HTR-8/SVneo (cell line): ENCODE measurements around the gene USP6NL.
A peak's percentile ranks its signal among the peaks of the same experiment; 100 is the strongest.

Experiments
- DNase-seq: peaks from one replicate; pipeline ENCODE4 v3.0.0; 2011; ENCODE audit warnings: low spot score, mixed read lengths; ENCODE audit not compliant: insufficient read length
- FAIRE-seq: peaks from 2 replicates; lab custom pipeline; 2011; peaks lifted over from hg19 to GRCh38; lab: Jason Lieb, UNC

The USP6NL gene

DNA sequence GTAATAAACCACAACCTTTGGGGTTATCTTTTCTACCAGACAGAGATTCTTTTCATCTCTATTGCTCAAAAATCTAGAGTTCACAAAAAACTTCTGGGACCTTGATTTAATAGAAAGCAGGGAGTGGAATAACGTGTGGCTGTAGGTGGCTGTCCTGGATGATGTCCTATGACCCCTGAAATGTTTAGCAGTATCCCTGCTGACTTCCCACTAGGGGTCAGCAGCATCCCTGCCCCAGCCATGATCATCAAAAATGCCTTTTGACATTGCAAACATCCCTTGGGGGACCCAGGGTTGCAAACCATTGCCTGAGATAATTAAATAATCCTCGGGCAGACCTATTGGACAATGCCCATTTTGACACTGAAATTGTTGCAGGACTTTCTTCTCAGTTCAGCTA lies 177.1 kb downstream of the USP6NL start:
- no peak for DNase-seq
- no peak for FAIRE-seq

DNA sequence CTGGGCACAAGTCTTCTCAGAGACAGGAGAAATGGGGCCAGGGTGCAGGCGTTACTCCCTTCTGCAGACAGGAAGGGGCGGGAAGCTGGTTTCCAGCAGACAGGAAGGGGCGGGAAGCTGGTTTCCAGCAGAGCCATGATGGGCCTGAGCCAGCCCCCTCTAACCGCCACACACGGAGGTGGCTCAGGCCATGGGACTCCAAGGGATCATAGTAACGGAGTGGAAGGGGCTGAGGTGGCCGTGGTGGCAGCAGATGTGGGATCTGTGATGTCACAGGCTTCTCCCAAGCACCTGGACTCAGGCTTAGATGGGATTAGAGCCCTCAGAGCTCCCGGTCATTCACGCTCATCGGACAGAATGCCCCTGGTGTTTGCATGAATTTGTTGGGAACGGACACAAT lies 177.8 kb downstream of the USP6NL start:
- DNase-seq (no peak), FAIRE-seq (no peak)

DNA sequence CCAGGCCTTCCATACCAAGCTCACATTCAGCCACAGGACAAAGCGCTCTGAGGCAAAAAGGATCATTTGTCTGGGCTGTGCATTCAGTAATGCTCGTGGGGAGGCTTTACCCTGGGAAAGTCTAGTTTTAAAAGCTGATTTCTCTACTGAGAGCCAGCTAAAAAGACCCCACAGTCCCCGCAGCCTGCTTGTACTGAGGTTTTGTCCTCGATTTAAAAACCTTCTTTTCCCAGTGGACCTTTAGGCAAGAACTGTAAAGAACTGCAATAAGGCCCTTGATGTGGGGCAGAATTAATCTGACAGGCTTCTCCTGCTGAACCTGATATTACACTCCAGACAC lies 180.3 kb downstream of the USP6NL start:
- DNase-seq: no peak
- FAIRE-seq: no peak

DNA sequence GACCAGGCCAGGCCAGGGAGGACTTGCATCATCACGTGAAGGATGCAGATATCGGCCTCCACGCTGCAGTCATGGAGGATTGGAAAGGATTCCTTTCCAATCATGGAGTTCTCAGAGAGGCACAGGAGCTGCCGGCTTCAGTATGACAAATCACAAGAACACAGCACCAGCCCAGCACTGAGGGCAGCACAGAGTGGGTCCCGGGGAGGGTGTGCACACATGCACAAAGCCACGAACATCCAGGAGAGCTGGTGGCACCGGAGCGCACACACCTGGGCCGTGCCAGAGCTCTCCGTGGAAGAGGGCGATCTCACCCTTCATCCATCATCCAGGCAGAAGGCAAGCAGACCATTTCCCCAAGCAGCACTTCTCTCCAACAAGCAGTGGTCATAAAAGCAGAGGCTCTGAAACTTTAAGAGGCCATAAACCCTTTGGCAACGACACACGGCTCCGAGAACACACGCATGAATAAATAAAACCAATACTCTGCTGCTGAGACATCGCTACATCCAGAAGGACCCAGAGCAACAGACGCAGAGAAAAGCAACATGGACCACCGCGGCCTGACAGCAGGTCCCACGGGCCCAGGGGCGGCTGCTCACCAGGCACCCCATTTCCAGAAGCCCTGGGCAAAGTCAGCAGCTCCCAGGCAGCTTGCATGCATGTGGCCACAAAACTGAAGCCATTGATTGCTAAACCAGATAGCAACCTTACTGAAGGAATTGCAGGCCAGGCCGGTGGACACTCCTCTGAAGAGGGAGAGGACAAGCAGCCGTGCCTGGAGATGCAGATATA lies 180.8 kb downstream of the USP6NL start:
- FAIRE-seq (no peak), DNase-seq (no peak)

DNA sequence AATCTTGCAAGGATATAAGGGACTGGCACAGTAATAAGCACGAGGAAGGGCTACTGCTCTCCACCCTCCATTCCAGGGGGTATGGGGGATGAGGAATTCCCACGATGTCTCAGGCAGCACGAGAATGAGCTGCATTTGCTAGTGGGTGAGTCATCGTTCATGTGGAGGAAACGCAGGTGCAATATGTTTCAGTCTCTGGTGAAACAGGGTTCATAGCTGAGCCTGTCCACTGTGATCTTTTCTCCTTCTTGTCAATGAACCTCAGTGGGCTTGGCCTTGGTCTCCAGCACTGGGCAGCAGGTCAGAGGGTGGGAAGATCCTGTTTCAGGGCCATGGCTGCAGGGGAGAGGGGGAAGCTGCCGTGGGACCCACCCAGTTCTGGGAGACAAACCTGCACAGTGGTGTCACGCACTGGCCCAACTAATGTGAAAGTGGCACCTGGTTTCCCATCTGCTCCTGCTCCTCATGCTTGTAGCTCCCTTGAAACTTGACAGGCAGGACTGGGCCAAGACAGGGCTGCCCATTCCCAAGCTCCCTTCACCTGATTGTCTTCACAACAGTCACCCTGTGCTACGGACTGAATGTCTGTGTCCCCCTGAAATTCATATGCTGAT lies 181.9 kb downstream of the USP6NL start:
- DNase-seq: no peak
- FAIRE-seq: no peak

DNA sequence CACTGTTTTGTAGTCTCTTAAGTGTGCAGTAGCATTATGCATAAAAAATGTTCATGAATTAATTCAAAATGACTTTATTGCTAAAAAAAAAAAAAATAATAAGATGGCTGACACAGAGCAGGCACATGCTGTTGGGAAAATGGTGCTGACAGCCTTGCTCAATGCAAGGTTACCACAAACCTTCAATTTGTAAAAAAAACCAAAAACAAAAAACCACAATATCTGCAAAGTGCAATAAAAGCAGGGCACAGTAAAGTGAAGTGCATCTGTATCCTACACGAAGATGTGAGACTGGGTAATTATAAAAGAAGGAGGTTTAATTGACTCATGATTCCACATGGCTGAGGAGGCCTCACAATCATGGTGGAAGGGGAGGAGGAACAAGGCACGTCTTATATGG lies 185.8 kb downstream of the USP6NL start:
- FAIRE-seq: no peak

DNA sequence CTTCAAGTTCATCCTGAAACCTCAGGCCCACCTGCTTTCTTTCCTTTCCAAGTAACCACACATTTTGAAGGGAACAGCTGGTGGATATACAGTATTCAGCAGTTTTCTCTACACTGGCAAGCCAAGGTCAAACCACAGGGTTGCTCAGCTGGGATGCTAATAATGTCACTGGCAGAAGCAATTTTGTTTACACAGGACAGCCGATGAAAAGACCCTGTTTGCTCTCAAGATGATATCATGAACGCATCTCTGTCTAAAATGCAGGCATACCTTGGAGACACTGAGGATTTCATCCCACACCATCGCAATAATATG lies 186.2 kb downstream of the USP6NL start:
- DNase-seq: no peak

More for the DNA sequence above, 185.8 kb downstream of the USP6NL start:
- no peak for DNase-seq

DNA sequence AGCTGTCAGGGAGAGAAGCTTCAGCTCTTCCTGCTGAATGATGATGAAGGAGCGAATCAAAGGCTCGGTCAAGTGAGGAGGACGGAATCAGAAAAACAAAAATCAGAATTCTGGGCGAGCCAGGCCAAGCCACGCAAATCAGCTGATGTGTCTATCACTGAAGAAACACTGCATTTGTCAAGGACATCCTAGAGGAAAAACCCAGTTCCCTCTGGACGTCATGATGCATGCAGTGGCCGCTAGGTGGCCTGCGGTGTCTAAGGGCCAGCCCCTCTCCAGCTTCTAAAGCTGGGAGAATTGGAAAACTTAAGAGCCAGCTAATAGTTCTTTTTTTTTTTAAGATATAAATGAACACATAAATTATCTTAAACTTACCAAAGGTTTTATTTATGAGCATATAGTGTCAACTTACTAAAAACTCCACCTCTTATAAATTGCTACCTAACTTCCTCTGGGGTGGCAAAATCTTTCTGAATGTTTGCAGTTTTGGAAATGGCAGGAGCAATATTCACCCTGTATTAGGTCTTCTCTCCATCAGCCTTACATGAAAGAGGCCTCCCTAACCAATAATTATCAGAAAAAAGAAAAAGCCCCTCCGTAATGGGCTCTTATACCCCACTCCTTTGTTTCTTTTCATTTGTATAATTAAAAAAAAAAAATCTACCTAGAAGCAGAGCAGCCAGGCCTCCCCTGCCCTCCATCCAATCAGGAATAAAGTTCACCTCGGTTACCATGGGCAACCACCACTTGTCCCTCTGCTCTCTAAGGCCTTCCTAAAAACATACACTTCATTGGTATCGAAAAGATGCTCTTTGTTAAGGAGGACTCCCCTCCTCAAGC lies 186.8 kb downstream of the USP6NL start:
- DNase-seq (peak; percentile 50), FAIRE-seq (no peak)

More for the DNA sequence above, 186.2 kb downstream of the USP6NL start:
- FAIRE-seq: no peak

DNA sequence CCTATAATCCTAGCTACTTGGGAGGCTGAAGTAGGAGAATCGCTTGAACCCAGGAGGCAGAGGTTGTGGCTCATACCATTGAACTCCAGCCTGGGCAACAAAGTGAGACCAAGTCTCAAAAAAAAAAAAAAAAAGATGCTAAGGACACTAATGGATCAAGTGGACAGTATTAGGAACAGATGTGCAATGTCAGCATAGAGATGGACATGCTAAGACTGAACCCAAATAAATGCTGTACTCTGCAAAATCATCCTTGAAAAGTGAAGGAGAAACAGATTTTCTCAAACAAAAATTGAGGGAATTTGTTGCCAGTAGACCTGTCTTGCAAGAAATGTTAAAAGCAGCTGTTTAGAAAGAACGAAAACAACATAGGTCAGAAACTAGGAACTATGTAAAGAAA lies 194.5 kb downstream of the USP6NL start:
- no peak for FAIRE-seq
- DNase-seq: no peak

DNA sequence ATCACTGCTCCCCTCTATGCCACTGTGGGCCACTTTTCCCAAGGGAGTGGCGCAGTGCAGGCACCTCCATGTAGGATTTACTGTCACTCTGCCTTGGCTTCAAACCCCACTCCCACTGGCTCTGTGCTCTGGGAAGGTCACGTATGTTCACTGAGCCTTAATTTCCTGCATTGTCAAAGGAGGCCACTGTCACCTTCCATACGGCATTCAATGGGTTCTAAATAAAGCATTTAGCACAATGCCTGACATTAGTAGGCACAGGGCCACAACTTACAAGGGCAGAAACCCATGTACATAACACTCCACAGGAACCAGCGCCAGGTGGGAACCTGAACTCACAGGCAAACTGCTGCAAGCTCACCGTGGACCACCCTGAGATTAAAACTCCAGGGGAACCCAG lies 196.4 kb downstream of the USP6NL start:
- DNase-seq: no peak
- no peak for FAIRE-seq

DNA sequence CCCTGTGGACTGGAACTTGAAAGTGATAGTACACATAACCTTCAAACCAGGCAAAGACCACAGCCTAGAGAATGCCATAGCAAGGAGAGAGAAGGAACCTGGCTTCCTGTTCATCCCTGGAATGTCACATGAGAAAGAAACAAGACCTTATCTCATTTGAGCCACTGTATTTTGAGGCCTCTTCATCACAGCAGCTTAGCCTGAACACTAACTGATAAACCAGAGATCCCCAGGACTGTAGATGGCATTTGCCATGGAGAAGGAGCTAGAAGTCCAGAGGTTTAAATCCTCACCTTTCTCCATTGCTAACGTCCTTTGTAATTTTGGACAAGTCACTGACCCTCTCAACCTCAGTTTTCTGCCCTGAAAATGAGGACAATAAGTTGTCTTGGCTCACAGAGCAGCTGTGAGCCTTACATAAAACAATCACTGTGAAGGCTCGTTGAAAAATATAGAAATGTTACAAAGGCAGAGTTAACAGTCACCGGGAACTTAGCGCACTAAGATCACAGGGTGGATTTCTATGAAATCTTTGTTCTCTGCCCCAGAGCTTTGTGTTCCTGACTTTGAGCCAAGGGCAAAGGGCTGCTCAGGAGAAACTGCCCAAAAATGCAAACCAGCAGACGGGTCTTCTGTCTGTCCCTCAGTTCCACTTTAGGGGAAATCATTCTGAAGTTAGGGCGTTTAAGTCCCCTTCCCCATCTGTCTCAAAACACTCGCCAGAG lies 197.0 kb downstream of the USP6NL start:
- FAIRE-seq: no peak
- no peak for DNase-seq

DNA sequence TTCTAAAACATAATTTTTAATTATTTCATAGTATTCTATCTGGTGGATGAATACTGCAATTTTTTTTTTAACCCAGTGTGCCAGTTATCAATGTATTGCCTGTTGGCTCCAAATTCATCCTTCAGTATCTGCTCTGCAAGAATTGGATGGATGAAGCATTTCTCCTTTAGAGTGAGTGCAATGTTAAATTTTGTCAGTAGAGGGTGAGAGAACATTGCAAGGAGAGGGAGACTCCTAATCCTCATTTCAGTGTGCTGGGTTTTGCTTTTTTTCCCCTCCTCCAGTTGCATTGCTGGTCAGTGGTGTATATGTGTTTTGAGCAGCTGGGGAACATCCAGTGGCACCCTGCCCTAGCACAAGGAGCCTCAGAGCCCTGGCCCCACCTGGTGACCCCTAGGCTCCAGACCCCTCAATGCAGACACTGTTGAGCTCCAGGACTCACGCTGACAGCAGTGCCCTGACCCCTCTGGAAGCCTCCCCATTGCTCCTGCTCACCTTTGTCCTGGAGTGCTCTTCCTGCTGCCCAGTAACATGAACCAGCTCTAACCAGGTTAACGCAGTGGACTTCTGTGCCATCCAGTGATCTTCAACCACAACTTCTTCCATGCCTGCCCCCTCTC lies 199.4 kb downstream of the USP6NL start:
- FAIRE-seq (no peak), DNase-seq (no peak)

DNA sequence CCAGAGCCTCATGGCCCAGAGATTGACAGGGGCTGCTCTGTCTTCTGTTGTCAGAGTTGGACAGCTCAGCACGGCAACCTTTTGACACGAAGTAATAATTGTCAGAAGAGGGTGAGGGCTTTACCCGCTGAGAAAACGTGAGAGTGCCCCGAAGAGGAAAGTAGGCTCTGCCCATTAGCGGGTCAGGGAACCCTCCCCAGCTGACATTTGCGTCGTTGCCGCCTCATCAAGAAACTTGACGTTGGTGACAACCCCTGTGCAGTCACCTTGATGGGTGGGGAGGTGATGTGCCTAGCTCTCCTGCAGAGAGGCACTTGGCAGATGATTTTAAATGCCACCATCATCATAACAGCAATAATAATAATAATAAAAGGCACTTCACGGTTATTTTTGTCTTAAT lies 202.1 kb downstream of the USP6NL start:
- FAIRE-seq (no peak), DNase-seq (no peak)

DNA sequence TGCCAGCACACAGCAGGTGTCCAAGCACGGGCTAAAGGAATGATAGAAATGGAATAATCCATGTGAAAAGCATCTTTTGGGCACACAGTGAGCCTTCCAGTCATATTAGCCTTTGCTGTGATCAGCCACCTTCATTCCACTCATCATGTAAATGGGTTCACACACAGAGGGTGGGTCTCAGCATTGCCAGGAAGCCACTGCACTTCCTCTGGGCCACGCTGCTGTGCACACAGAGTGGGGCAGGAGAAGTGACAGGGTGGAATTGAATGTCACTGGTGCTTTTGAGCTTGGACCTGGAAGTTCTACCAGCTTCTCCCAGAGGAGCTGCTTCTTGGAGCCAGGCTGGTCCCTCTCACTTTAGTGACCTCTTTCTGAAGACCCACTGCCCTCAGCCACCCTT lies 203.5 kb downstream of the USP6NL start:
- no peak for FAIRE-seq
- DNase-seq: no peak

DNA sequence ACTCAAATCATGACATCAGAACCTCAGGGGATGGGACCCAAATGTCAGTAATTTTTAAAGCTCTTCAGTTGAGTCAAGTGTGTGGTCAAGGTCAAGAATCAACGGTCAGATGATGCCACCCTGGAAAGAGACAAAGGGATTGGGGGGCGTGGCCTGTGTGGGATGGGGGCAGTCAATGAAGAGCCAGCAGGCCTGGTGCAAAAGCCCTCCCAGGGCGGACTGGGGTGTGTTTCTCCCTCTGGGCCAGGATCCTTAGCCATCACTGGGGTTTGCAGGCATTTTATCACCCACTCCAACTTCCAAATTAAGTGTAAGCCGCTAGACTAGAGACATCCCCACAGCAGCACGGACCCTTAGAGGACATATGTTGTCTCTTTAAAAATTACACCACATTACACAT lies 204.7 kb downstream of the USP6NL start:
- DNase-seq (no peak), FAIRE-seq (no peak)

DNA sequence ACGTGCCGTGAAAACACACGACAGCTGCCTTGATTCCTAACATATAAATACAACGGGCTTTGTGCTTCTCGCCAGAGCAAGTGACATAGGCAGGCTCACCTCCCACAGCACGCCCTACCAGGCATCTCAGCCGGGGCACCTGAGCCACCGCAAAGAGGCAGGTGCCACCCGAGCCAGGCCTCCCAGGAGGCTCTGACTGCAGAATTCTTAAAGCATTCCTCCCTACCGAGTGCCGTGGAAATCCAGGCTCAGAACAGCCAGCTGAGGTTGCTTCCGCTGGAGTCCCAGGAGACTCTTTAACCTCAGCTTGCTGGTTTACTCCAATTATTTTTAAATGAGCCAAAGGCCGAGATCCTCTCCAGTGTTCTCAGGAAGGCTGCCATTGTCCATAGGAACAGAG lies 206.5 kb downstream of the USP6NL start:
- DNase-seq (no peak), FAIRE-seq (no peak)
